Measurements from ENCODE around the gene KCNIP1. TPM values are rescaled to one million over a fixed set of nuclear protein-coding genes. Genes with fewer than 3 reads are reported as not detected.

The KCNIP1 gene
- polyA plus RNA-seq, 3 donors: not detected

- intact Hi-C loops (cut with micrococcal nuclease): loop anchor here in 1 of 2 donors (5.0 kb wide), 1 partner anchor 34 kb away; no protein-coding TSS in a partner anchor
- H3K4me2 ChIP-seq (replicated peaks; ENCODE audit: extremely low read depth, low read length, poor library complexity, severe bottlenecking): no peak overlapping the region
- no peak overlapping the region for H3K4me3 Mint-ChIP-seq
- H3K27ac ChIP-seq (ENCODE audit: low read depth in 1 of 2, low read length in 2 of 2): no peak overlapping the region
- peaks cover 19 to 20% of the 10 kb centered on the region in 2 donors for H3K4me1 ChIP-seq (ENCODE audit: control insufficient read depth in 1 of 2, insufficient read depth in 2 of 2, low read length in 2 of 2)
- H3K27me3 Mint-ChIP-seq (ENCODE audit: low read depth in 3 of 3): peaks cover 36 to 43% (median 38%) of the 10 kb centered on the region in 3 donors
- peaks cover 9 to 31% of the 10 kb centered on the region in 2 donors for H3K27me3 ChIP-seq (ENCODE audit: control insufficient read depth in 2 of 2, insufficient read depth in 2 of 2, low read length in 2 of 2)
- H3K4me3 ChIP-seq (replicated peaks in 1 of 3; ENCODE audit: low read depth in 2 of 3, low read length in 3 of 3): no peak overlapping the region
- H2AFZ ChIP-seq (ENCODE audit: insufficient read depth, low read depth, low read length, poor library complexity, severe bottlenecking): no peak overlapping the region
- peaks cover 3 to 13% of the 10 kb centered on the region in 2 donors for H3K36me3 Mint-ChIP-seq
- peaks cover 0 to 5% of the 10 kb centered on the region in 2 donors for H3K9me3 ChIP-seq (replicated peaks in 1 of 2; ENCODE audit: control insufficient read depth in 1 of 2, insufficient read depth in 1 of 2, low read length in 2 of 2)
- peaks cover 38% of the 10 kb centered on the region for H3K4me1 Mint-ChIP-seq
- no CpG with 5 or more reads among the region's 1 CpG for whole genome bisulfite sequencing (ENCODE audit: insufficient coverage)
- no peaks in the 10 kb centered on the region for H3K36me3 ChIP-seq (replicated peaks in 1 of 2; ENCODE audit: control insufficient read depth in 1 of 2, insufficient read depth in 2 of 2, low read length in 2 of 2)
- H3K9me3 Mint-ChIP-seq: peaks cover 0 to 13% (median 5%) of the 10 kb centered on the region in 7 donors
- H3K9ac ChIP-seq (ENCODE audit: insufficient read depth, low read length, poor library complexity, severe bottlenecking): no peak overlapping the region
- no peak for DNase-seq
- no peaks in the 10 kb centered on the region for H3K79me2 ChIP-seq (ENCODE audit: insufficient read depth, low read length)
- TF ChIP-seq CTCF (IDR thresholded peaks at IDR 0.05): no peak
- no peak overlapping the region for H3K27ac Mint-ChIP-seq
- H4K20me1 ChIP-seq (ENCODE audit: insufficient read depth, low read length): no peaks in the 10 kb centered on the region
Measured at GRCh38 chr5:170501361-170501760, 2.5 kb upstream of the KCNIP1 start.

GRCh38 chr5:170501931-170502330 is 1.9 kb upstream of the KCNIP1 start:
- WGBS (ENCODE audit: insufficient coverage): 17% methylated on average over 2 of the region's 2 CpGs
- H4K20me1 ChIP-seq (ENCODE audit: insufficient read depth, low read length): no peaks in the 10 kb centered on the region
- no peaks in the 10 kb centered on the region for H3K79me2 ChIP-seq (ENCODE audit: insufficient read depth, low read length)
- no peak overlapping the region for H3K4me3 Mint-ChIP-seq
- H3K36me3 Mint-ChIP-seq: peaks cover 3 to 13% of the 10 kb centered on the region in 2 donors
- no peak overlapping the region for H3K27ac Mint-ChIP-seq
- H3K4me2 ChIP-seq (replicated peaks; ENCODE audit: extremely low read depth, low read length, poor library complexity, severe bottlenecking): no peak overlapping the region
- H3K9ac ChIP-seq (ENCODE audit: insufficient read depth, low read length, poor library complexity, severe bottlenecking): no peak overlapping the region
- peaks cover 0 to 5% of the 10 kb centered on the region in 2 donors for H3K9me3 ChIP-seq (replicated peaks in 1 of 2; ENCODE audit: control insufficient read depth in 1 of 2, insufficient read depth in 1 of 2, low read length in 2 of 2)
- no peak for TF ChIP-seq CTCF (IDR thresholded peaks at IDR 0.05)
- H3K4me1 ChIP-seq (ENCODE audit: control insufficient read depth in 1 of 2, insufficient read depth in 2 of 2, low read length in 2 of 2): peaks cover 17 to 19% of the 10 kb centered on the region in 2 donors
- no peak overlapping the region for H3K27ac ChIP-seq (ENCODE audit: low read depth in 1 of 2, low read length in 2 of 2)
- H3K27me3 ChIP-seq (ENCODE audit: control insufficient read depth in 2 of 2, insufficient read depth in 2 of 2, low read length in 2 of 2): peaks cover 9 to 31% of the 10 kb centered on the region in 2 donors
- intact Hi-C loops (cut with micrococcal nuclease): loop anchor here in 1 of 2 donors (5.0 kb wide), 1 partner anchor 35 kb away; no protein-coding TSS in a partner anchor
- H3K9me3 Mint-ChIP-seq: peaks cover 0 to 13% (median 5%) of the 10 kb centered on the region in 7 donors
- peaks cover 32% of the 10 kb centered on the region for H3K4me1 Mint-ChIP-seq
- H3K27me3 Mint-ChIP-seq (ENCODE audit: low read depth in 3 of 3): peaks cover 33 to 44% (median 43%) of the 10 kb centered on the region in 3 donors
- no peak overlapping the region for H3K4me3 ChIP-seq (replicated peaks in 1 of 3; ENCODE audit: low read depth in 2 of 3, low read length in 3 of 3)
- H2AFZ ChIP-seq (ENCODE audit: insufficient read depth, low read depth, low read length, poor library complexity, severe bottlenecking): no peak overlapping the region
- no peaks in the 10 kb centered on the region for H3K36me3 ChIP-seq (replicated peaks in 1 of 2; ENCODE audit: control insufficient read depth in 1 of 2, insufficient read depth in 2 of 2, low read length in 2 of 2)
- DNase-seq: no peak
